ENCODE data around the gene ATP5F1A. TPM values are rescaled to one million over a fixed set of nuclear protein-coding genes. Genes with fewer than 3 reads are reported as not detected.
"Not testable (repeated sequence)": the region's sequence is repeated elsewhere in the genome, so short reads cannot be mapped to it uniquely, and the experiment has no call there.

Gene ATP5F1A
- total and polyA plus RNA-seq, 5 donors from 2014 or later, result 171 to 620 (median 573) TPM

DNA sequence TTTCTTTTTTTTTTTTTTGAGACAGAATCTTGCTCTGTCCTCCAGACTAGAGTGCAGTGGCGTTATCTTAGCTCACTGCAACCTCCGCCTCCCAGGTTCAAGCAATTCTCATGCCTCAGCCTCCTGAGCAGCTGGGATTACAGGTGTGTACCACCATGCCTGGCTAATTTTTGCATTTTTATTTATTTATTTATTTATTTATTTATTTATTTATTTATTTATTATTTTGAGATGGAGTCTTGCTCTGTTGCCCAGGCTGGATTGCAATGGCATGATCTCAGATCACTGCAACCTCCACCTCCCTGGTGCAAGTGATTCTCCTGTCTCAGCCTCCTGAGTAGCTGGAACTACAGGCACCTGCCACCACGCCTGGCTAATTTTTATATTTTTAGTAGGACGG, 28.5 kb upstream of the ATP5F1A start:
- H3K4me3 ChIP-seq (ENCODE audit: low read depth, low read length); H3K27ac ChIP-seq (ENCODE audit: insufficient read depth, low read length, poor library complexity, severe bottlenecking); H3K4me1 ChIP-seq (ENCODE audit: control insufficient read depth, insufficient read depth, low read length, poor library complexity, severe bottlenecking); H3K4me3 Mint-ChIP-seq; H3K4me1 Mint-ChIP-seq; H3K27me3 ChIP-seq (ENCODE audit: control insufficient read depth, insufficient read depth, low read length); H3K27ac Mint-ChIP-seq; H3K9me3 ChIP-seq (ENCODE audit: control insufficient read depth in 2 of 2, low read length in 2 of 2); DNase-seq; ATAC-seq (ENCODE audit: low read depth in 2 of 2); H3K27me3 Mint-ChIP-seq; H3K9me3 Mint-ChIP-seq: not testable (repeated sequence)
- H3K36me3 ChIP-seq (ENCODE audit: control insufficient read depth, insufficient read depth, low read length), result peaks cover 38% of the 10 kb centered on the region
- H3K36me3 Mint-ChIP-seq, result peaks cover 38% of the 10 kb centered on the region

- Mint-ChIP-seq H3K4me3 (no peak overlapping the region), H3K36me3 (peaks cover 28% of the 10 kb centered on the region), H3K9me3 (peaks cover 0 to 2% (median 0%) of the 10 kb centered on the region in 7 donors), H3K27me3 (no peaks in the 10 kb centered on the region), H3K4me1 (peaks cover 2 to 29% (median 15%) of the 10 kb centered on the region in 4 donors), H3K27ac (no peak overlapping the region)
- H3K27ac ChIP-seq (ENCODE audit: insufficient read depth, low read length, poor library complexity, severe bottlenecking), result no peak overlapping the region
- H3K27me3 ChIP-seq (ENCODE audit: control insufficient read depth, insufficient read depth, low read length), result no peaks in the 10 kb centered on the region
- no peaks in the 10 kb centered on the region for H3K4me1 ChIP-seq (ENCODE audit: control insufficient read depth, insufficient read depth, low read length, poor library complexity, severe bottlenecking)
- H3K9me3 ChIP-seq (ENCODE audit: control insufficient read depth in 2 of 2, low read length in 2 of 2), result no peaks in the 10 kb centered on the region
- peaks cover 25% of the 10 kb centered on the region for H3K36me3 ChIP-seq (ENCODE audit: control insufficient read depth, insufficient read depth, low read length)
- ATAC-seq (ENCODE audit: low read depth in 2 of 2) (no peak), DNase-seq (no peak)
- H3K4me3 ChIP-seq (ENCODE audit: low read depth, low read length), result no peak overlapping the region
Measured at GRCh38 chr18:46113751-46114150, 15.7 kb upstream of the ATP5F1A start.

DNA sequence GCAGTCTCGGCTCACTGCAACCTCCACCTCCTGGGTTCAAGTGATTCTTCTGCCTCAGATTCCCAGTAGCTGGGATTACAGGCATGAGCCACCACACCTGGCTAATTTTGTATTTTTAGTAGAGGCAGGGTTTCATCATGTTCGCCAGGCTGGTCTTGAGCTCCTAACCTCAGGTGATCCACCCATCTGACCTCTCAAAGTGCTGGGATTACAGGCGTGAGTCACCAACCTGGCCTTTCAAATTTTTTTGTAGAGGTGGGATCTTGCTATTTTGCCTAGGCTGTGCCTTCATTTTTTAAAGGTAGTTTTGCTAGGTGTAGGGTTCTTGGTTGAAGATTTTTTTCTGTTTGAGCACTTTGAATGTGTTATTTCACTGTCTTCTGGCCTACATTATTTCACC, 12.3 kb upstream of the ATP5F1A start:
- H3K27me3 Mint-ChIP-seq, result no peaks in the 10 kb centered on the region
- H3K36me3 Mint-ChIP-seq, result peaks cover 24% of the 10 kb centered on the region
- Histone ChIP-seq H3K36me3 (ENCODE audit: control insufficient read depth, insufficient read depth, low read length) (peaks cover 22% of the 10 kb centered on the region), H3K27me3 (ENCODE audit: control insufficient read depth, insufficient read depth, low read length) (no peaks in the 10 kb centered on the region), H3K9me3 (ENCODE audit: control insufficient read depth in 2 of 2, low read length in 2 of 2) (no peaks in the 10 kb centered on the region), H3K4me1 (ENCODE audit: control insufficient read depth, insufficient read depth, low read length, poor library complexity, severe bottlenecking) (peaks cover 7% of the 10 kb centered on the region), H3K27ac (ENCODE audit: insufficient read depth, low read length, poor library complexity, severe bottlenecking) (no peak overlapping the region), H3K4me3 (ENCODE audit: low read depth, low read length) (no peak overlapping the region)
- no peaks in the 10 kb centered on the region for H3K9me3 Mint-ChIP-seq
- no peak for DNase-seq
- no peak overlapping the region for H3K27ac Mint-ChIP-seq
- no peak for ATAC-seq (ENCODE audit: low read depth in 2 of 2)
- peaks cover 8 to 58% (median 27%) of the 10 kb centered on the region in 4 donors for H3K4me1 Mint-ChIP-seq
- H3K4me3 Mint-ChIP-seq, result no peak overlapping the region

DNA sequence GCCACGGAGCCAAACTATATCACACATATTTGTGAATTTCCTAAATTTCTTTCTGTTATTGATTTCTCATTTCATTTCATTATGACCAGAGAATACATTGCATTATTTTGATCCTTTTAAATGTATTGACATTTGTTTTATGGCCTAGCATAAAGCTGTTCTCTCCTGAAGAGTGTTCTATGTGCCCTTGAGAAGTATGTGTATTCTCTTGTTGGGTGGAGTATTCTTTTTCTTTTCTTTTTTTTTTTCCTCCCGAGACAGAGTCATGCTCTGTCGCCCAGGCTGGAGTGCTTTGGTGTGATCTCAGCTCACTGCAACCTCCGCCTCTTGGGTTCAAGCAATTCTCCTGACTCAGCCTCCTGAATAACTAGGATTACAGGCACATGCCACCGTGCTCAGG, 11.3 kb upstream of the ATP5F1A start:
- Histone ChIP-seq H3K36me3 (ENCODE audit: control insufficient read depth, insufficient read depth, low read length) (peaks cover 14% of the 10 kb centered on the region), H3K4me3 (ENCODE audit: low read depth, low read length) (no peak overlapping the region), H3K9me3 (ENCODE audit: control insufficient read depth in 2 of 2, low read length in 2 of 2) (no peaks in the 10 kb centered on the region), H3K27me3 (ENCODE audit: control insufficient read depth, insufficient read depth, low read length) (no peaks in the 10 kb centered on the region), H3K4me1 (ENCODE audit: control insufficient read depth, insufficient read depth, low read length, poor library complexity, severe bottlenecking) (peaks cover 15% of the 10 kb centered on the region), H3K27ac (ENCODE audit: insufficient read depth, low read length, poor library complexity, severe bottlenecking) (no peak overlapping the region)
- H3K9me3 Mint-ChIP-seq, result no peaks in the 10 kb centered on the region
- H3K4me3 Mint-ChIP-seq, result peak overlapping the region in 1 of 4 donors; percentile 53
- peaks cover 17% of the 10 kb centered on the region for H3K36me3 Mint-ChIP-seq
- DNase-seq (no peak), ATAC-seq (ENCODE audit: low read depth in 2 of 2) (no peak)
- no peaks in the 10 kb centered on the region for H3K27me3 Mint-ChIP-seq
- peaks cover 13 to 68% (median 35%) of the 10 kb centered on the region in 4 donors for H3K4me1 Mint-ChIP-seq
- peak overlapping the region in 2 of 3 donors; percentile 8 to 44 for H3K27ac Mint-ChIP-seq

- Histone ChIP-seq H3K27ac (ENCODE audit: insufficient read depth, low read length, poor library complexity, severe bottlenecking) (peak within 1 kb of the TSS; percentile 72), H3K4me3 (ENCODE audit: low read depth, low read length) (peak within 1 kb of the TSS; percentile 98), H3K9me3 (ENCODE audit: control insufficient read depth in 2 of 2, low read length in 2 of 2) (no peaks in the 10 kb centered on the region), H3K4me1 (ENCODE audit: control insufficient read depth, insufficient read depth, low read length, poor library complexity, severe bottlenecking) (peaks cover 19% of the 10 kb centered on the region), H3K27me3 (ENCODE audit: control insufficient read depth, insufficient read depth, low read length) (no peaks in the 10 kb centered on the region), H3K36me3 (ENCODE audit: control insufficient read depth, insufficient read depth, low read length) (no peaks in the 10 kb centered on the region)
- Mint-ChIP-seq H3K27ac (peak within 1 kb of the TSS; percentile 92 to 98 (median 96)), H3K9me3 (no peaks in the 10 kb centered on the region), H3K27me3 (no peaks in the 10 kb centered on the region), H3K4me1 (peaks cover 8 to 53% (median 30%) of the 10 kb centered on the region in 4 donors), H3K36me3 (peaks cover 8% of the 10 kb centered on the region), H3K4me3 (peak within 1 kb of the TSS; percentile 94 to 99 (median 98))
- peak; percentile 72 to 82 (median 80) for DNase-seq
- peak; percentile 92 to 93 for ATAC-seq (ENCODE audit: low read depth in 2 of 2)
Measured at GRCh38 chr18:46104128-46104911, 6.2 kb upstream of the ATP5F1A start, which contains the start of gene HAUS1. HAUS1 (plus strand) TSS chr18:46104385; CDS start chr18:46104412, 27 bp downstream.

DNA sequence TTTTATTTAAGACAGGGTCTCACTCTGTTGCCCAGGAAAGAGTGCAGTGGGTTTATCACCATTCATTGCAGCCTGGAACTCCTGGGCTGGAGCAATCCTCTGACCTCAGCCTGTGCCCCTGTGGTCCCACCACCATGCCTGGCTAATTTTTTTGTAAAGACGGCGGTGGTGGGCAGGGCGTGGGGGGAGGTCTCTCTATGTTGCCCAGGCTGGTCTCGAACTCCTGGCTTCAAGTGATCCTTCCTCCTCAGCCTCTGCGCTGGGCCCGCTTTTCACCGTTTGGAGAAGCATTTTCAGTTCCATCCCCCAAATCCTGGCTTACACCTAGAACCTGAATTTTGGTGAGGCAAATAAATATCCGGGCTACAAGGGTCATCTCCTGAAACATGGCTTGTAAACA, 1.4 kb upstream of the ATP5F1A start:
- H3K4me3 Mint-ChIP-seq, result peak overlapping the region in 1 of 4 donors; percentile 98
- no peak overlapping the region for H3K27ac ChIP-seq (ENCODE audit: insufficient read depth, low read length, poor library complexity, severe bottlenecking)

GRCh38 chr18:46098616-46098933, 479 bp upstream of the ATP5F1A start:
- peak overlapping the region; percentile 89 for H3K27ac ChIP-seq (ENCODE audit: insufficient read depth, low read length, poor library complexity, severe bottlenecking)
- DNase-seq (no peak), ATAC-seq (ENCODE audit: low read depth in 2 of 2) (no peak)
- H3K9me3 ChIP-seq (ENCODE audit: control insufficient read depth in 2 of 2, low read length in 2 of 2), result no peaks in the 10 kb centered on the region
- H3K4me3 ChIP-seq (ENCODE audit: low read depth, low read length), result peak overlapping the region; percentile 95
- Mint-ChIP-seq H3K36me3 (peaks cover 16% of the 10 kb centered on the region), H3K4me1 (peaks cover 12 to 50% (median 24%) of the 10 kb centered on the region in 4 donors), H3K4me3 (peak overlapping the region; percentile 95 to 99 (median 98)), H3K27me3 (no peaks in the 10 kb centered on the region), H3K9me3 (peaks cover 0 to 2% (median 0%) of the 10 kb centered on the region in 7 donors), H3K27ac (peak overlapping the region; percentile 96 to 98 (median 98))
- peaks cover 7% of the 10 kb centered on the region for H3K36me3 ChIP-seq (ENCODE audit: control insufficient read depth, insufficient read depth, low read length)
- no peaks in the 10 kb centered on the region for H3K27me3 ChIP-seq (ENCODE audit: control insufficient read depth, insufficient read depth, low read length)
- peaks cover 42% of the 10 kb centered on the region for H3K4me1 ChIP-seq (ENCODE audit: control insufficient read depth, insufficient read depth, low read length, poor library complexity, severe bottlenecking)

More for the DNA sequence above, 1.4 kb upstream of the ATP5F1A start:
- H3K9me3 ChIP-seq (ENCODE audit: control insufficient read depth in 2 of 2, low read length in 2 of 2), result no peaks in the 10 kb centered on the region
- peaks cover 8 to 49% (median 25%) of the 10 kb centered on the region in 4 donors for H3K4me1 Mint-ChIP-seq
- H3K4me1 ChIP-seq (ENCODE audit: control insufficient read depth, insufficient read depth, low read length, poor library complexity, severe bottlenecking), result peaks cover 40% of the 10 kb centered on the region
- DNase-seq (no peak), ATAC-seq (ENCODE audit: low read depth in 2 of 2) (no peak)
- no peak overlapping the region for H3K27ac Mint-ChIP-seq
- peaks cover 0 to 2% (median 0%) of the 10 kb centered on the region in 7 donors for H3K9me3 Mint-ChIP-seq
- H3K27me3 Mint-ChIP-seq, result no peaks in the 10 kb centered on the region
- H3K36me3 ChIP-seq (ENCODE audit: control insufficient read depth, insufficient read depth, low read length), result peaks cover 3% of the 10 kb centered on the region
- H3K27me3 ChIP-seq (ENCODE audit: control insufficient read depth, insufficient read depth, low read length), result no peaks in the 10 kb centered on the region
- H3K4me3 ChIP-seq (ENCODE audit: low read depth, low read length), result no peak overlapping the region
- peaks cover 12% of the 10 kb centered on the region for H3K36me3 Mint-ChIP-seq
